Measurements from ENCODE around the gene MAFG.

MAFG gene

GRCh38 chr17:81962499-81963441 lies 35.2 kb upstream of the MAFG start:
- Histone ChIP-seq H3K4me3 (ENCODE audit: low read depth in 1 of 2, low read length in 1 of 2) (no peak overlapping the region), H3K9me3 (no peaks in the 10 kb centered on the region), H3K4me1 (ENCODE audit: control insufficient read depth in 1 of 2, insufficient read depth in 1 of 2, low read depth in 1 of 2, low read length in 1 of 2) (peaks cover 23 to 31% of the 10 kb centered on the region in 2 experiments), H3K27me3 (peaks cover 100% of the 10 kb centered on the region), H3K27ac (no peak overlapping the region), H3K36me3 (no peaks in the 10 kb centered on the region)
- TF ChIP-seq, protein P1, sequence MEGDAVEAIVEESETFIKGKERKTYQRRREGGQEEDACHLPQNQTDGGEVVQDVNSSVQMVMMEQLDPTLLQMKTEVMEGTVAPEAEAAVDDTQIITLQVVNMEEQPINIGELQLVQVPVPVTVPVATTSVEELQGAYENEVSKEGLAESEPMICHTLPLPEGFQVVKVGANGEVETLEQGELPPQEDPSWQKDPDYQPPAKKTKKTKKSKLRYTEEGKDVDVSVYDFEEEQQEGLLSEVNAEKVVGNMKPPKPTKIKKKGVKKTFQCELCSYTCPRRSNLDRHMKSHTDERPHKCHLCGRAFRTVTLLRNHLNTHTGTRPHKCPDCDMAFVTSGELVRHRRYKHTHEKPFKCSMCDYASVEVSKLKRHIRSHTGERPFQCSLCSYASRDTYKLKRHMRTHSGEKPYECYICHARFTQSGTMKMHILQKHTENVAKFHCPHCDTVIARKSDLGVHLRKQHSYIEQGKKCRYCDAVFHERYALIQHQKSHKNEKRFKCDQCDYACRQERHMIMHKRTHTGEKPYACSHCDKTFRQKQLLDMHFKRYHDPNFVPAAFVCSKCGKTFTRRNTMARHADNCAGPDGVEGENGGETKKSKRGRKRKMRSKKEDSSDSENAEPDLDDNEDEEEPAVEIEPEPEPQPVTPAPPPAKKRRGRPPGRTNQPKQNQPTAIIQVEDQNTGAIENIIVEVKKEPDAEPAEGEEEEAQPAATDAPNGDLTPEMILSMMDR (IDR thresholded peaks at IDR 0.05) = no peak

DNA sequence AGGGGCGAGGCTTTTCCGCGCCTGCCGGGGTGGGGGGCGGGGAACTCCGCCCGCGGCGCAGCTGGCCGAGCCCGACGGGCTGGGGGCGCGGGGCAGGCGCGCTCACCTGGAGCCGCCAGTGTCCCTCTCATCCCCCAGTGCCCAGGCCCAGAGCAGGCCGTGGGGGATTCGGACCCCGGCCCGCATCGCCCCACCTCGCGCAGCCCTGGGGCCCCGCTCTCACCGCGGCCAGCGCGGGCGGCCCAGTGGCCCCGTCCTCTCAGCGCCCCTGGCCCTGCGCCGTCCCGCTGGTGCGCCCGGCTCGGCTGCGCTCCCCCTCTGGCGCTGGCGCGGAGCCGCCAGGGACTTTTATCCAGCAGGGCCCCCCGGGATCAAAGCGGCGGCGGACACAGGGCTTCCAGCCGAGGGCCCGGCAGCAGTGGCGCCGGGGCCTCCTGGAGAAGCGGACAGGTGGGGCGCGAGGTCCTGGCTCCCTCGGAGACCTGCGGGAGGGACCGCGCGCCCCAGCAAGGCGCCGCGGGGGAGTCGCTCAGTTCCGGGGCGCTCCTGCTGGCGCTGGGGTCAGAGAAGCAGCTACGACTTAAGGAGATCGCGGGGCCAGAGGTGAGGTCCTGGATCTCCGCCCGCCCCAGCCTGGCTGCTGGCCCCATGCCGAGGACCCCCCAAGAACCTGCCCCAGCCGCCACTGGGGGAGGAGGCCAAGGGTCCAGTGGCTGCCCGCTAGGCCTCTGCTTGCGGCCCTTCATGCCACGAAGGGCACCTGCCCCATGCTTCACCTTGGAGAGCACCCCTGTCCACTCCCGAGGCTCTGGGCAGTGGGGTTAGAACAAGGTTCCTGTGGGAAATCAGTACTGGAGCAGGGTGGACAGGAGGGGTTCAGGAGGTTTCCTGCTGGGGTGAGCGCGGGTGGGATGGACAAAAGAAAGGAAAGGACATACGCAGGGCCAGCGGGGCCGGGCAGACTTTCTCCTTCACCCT lies 34.3 kb upstream of the MAFG start:
- Histone ChIP-seq H3K4me1 (ENCODE audit: control insufficient read depth in 1 of 2, insufficient read depth in 1 of 2, low read depth in 1 of 2, low read length in 1 of 2) (peaks cover 13 to 21% of the 10 kb centered on the region in 2 experiments), H3K27ac (no peak overlapping the region), H3K4me3 (ENCODE audit: low read depth in 1 of 2, low read length in 1 of 2) (no peak overlapping the region), H3K27me3 (peaks cover 100% of the 10 kb centered on the region), H3K9me3 (no peaks in the 10 kb centered on the region), H3K36me3 (no peaks in the 10 kb centered on the region)
- TF ChIP-seq, protein P1 (IDR thresholded peaks at IDR 0.05) = no peak

DNA sequence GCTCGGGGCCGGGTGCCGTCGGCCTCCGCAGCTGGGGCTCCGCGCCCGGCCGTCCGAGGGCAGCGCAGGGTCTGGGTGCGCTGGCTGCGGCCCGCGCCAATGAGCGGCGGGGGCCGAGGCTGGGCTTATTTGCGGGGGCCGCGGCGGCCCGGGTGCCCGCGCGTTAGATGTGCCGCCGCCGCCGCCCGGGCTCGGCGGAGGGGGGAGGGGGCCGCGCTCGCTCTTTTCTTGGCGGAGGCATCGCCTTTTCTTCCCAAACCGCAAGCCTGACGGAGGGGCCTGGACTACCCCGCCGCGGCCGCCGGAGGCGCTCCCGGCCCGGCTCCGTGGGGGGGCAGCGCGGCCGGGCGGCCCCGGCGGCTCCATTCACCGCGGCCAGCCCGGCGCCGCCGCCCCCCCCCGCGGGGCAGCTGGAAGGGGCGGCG lies 33.6 kb upstream of the MAFG start, which contains the start of gene NOTUM:
Gene NOTUM, minus strand, starts transcription at position 101 of the 425 bp plus-strand sequence. CDS start 278 bp downstream, outside the sequence.
- peaks cover 96% of the 10 kb centered on the region for H3K27me3 ChIP-seq

GRCh38 chr17:81960130-81960958 lies 32.8 kb upstream of the MAFG start:
- TF ChIP-seq, protein P1 (IDR thresholded peaks at IDR 0.05) = no peak
- H3K4me1 ChIP-seq (ENCODE audit: control insufficient read depth in 1 of 2, insufficient read depth in 1 of 2, low read depth in 1 of 2, low read length in 1 of 2) = peaks cover 9 to 19% of the 10 kb centered on the region in 2 experiments
- no peaks in the 10 kb centered on the region for H3K36me3 ChIP-seq
- H3K27me3 ChIP-seq = peaks cover 89% of the 10 kb centered on the region
- no peak overlapping the region for H3K27ac ChIP-seq
- peak overlapping the region; percentile 53 to 63 for H3K4me3 ChIP-seq (ENCODE audit: low read depth in 1 of 2, low read length in 1 of 2)
- no peaks in the 10 kb centered on the region for H3K9me3 ChIP-seq

More for the DNA sequence above, 33.6 kb upstream of the MAFG start, which contains the start of gene NOTUM:
- Histone ChIP-seq H3K4me1 (ENCODE audit: control insufficient read depth in 1 of 2, insufficient read depth in 1 of 2, low read depth in 1 of 2, low read length in 1 of 2) (peaks cover 9 to 19% of the 10 kb centered on the region in 2 experiments), H3K9me3 (no peaks in the 10 kb centered on the region), H3K27ac (no peak within 1 kb of the TSS), H3K4me3 (ENCODE audit: low read depth in 1 of 2, low read length in 1 of 2) (peak within 1 kb of the TSS; percentile 53 to 63), H3K36me3 (no peaks in the 10 kb centered on the region)
- TF ChIP-seq, protein P1 (IDR thresholded peaks at IDR 0.05) = no peak

All from neutrophil (primary cell).